Stimulated activated CD8-positive, alpha-beta memory T cell treated with anti-CD3 and anti-CD28 coated beads, Interleukin-2, amount 100 ng/mL, for 1 hour (primary cell): Measurements from ENCODE around the gene KAT2A.

Source experiments
- DNase-seq, 2 donors: peaks; one replicate each; pipeline ENCODE4 v3.0.0-alpha.2; 2020; ENCODE audit warnings: low read depth in 2 of 2

KAT2A gene

DNA sequence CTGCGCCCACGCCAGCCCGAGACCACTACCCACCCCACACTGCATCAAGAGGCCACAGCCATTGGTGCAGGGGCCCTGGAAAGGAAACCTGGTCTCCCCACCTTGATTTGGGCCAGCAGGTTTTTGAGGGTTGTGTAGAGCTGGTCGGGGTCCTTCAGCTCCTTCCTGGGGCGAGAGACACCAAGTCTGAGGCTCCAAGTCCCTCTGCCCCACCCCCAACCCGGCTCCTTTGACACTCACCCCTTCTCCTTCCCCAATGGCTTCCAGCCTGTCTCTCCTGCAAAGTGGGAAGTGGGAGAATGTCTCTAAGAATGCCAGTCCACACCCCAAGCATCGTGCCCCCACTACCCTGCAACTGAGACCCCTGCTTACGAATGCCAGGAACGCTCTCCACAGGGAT, 7.0 kb downstream of the KAT2A start:
- no peak for DNase-seq

DNA sequence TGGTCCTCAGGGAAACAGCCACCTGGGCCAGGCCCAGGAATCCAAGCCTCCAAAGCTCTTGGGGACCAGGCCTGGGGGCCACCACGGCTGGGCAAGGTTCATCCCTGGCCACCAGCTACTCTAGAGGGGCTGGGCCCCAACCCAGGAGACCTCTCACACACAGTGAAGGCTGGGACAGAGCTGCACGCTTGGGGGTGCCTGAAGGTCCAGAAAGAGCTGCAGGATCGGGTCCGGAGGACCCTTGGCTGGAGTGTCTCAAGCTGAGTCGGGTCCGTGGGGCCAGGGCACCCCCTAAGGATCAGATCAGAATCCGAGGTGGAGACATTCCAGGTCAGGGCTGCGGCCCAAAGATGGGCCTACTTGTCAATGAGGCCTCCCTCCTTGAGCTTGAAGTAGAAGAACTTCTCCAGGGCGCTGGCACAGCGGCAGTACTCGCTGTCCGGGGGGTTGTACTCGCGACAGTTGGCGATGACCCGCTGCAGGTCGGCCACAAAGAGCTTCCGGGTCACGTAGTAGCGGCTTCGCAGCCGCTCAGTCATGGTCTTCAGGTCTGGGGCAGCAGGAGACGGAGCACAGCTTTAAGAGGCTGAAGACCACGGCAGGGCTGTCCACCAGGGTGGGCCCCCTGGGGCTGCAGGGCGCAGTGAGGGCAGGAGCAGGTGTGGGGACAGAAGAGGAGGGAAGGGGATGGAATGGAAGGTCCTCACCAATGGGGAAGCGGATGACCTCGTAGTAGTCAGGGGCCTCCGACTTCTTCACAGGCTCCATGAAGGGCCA, 7.7 kb downstream of the KAT2A start:
- no peak for DNase-seq

DNA sequence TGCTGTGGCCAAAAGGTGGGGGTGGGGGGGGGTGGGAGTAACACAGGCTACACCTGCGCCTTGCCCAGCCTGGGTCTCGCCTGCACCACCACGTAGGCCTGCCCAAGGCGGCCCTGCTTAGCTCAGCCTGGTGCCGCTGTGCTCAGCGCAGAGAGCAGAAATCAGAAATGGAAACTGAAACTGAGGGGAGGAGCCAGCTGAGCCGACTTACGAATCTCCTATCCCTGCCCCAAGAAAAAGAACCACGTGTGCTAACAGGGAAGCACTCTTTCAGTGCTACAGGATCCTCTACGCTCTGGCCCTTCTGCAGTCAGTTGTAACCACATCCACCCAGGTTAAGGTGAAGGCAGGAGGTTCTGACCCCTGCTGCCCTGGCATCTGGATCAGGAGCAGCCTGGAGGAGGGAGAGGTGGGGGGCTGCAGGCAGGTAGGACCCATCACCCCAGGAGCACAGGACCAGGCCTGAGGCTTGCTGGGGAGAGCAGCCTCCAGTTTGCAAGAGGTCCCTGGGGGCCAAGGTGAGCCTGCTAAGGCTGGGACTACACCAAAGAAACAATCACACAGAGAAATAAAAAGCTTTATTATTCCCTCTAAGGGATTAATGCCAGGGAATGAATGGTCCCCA, 8.5 kb downstream of the KAT2A start, which contains the start of gene DHX58:
Gene DHX58, minus strand, starts transcription at position 163 of the 625 bp plus-strand sequence. CDS start 822 bp downstream, outside the sequence.
- peak; percentile 48 to 55 for DNase-seq

DNA sequence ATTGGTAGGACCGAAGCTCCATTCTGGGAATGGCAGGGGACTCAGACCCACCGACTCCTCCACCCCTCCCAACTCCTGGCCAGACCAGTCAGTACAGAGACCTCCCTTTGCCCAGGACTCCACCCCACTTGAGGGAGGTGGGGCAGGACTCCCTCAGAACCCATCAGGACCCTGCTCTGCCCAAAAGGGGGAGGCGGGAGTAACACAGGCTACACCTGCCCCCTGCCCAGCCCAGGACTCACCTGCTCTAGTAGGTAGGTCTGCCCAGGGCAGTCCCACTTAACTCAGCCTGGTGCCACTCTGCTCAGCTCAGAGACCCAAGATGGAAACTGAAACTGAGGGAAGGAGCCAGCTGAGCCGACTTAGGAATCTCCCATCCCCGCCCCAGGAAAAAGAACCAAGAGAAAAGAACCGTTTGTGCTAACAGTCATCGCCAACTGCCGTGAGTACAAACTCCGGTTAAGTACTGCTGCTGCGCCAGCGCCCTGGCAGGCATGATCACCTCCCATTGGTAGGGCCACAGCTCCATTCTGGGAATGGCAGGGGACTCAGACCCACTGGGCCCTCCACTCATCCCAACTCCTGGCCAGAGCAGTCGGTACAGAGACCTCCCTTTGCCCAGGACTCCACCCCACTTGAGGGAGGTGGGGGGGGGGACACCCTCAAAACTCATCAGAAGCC, 9.2 kb downstream of the KAT2A start:
- DNase-seq: no peak

DNA sequence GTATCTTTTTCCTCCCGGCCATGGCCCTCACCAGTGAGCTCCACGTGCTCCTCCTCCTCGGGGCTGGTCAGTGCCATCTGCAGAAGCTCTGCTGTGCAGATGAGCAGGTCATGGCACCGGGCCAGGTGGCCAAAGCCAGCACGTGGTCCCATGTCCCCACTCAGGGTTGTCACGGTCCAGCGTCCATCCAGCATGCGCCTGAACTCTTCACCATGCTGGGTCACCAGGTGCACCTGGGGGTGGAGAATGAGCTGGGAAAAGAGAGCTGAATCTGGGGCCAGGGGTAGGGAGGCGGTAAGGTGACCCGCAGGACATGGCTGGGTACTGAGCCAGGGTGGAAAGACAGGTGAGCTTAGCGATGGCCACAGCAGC, 9.9 kb downstream of the KAT2A start:
- no peak for DNase-seq

DNA sequence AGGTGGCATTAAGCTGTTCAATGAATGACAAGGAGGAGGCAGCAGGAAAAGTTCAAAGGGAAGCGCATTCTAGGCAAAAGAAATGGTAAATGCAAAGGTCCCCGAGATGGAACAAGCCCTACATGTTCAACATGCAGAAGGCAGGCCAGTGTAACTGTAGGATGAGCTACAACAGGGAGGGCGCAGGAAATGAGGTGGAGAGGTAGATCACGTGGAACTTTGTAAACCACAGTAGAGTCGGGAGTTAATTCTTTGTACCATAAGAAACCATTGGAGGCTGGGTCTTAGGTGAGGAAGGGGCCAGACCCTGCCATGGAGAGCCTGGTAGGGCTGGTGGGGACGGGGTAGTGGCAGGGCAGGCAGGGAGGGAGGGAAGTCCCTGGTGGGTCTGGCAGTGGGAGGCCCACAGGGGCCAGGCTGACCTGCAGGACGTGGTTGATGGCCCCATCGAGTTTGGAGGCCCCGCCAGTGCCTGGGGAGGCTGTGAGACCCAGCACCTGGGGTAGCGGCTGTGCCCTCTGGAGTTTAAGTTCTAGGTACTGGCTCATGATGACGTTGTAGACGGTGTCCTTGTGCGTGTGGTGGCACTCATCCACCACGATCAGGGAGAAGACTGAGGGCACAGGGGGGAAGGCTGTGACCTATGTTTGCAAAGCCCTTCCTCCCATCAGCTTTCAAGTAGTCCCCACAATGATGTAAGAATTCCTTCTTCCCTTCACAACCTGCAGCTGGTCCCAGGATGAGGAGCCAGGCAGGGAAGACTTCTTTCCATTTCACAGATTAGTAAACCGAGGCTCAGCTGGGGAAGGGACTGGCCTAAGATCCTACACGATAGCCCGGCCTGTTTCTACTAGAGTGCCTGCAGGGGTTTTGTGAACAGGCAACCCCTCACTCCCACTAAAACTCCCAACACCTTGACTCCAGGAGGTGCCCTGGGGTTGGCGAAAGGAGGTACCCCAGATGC, 10.6 kb downstream of the KAT2A start:
- DNase-seq: no peak

DNA sequence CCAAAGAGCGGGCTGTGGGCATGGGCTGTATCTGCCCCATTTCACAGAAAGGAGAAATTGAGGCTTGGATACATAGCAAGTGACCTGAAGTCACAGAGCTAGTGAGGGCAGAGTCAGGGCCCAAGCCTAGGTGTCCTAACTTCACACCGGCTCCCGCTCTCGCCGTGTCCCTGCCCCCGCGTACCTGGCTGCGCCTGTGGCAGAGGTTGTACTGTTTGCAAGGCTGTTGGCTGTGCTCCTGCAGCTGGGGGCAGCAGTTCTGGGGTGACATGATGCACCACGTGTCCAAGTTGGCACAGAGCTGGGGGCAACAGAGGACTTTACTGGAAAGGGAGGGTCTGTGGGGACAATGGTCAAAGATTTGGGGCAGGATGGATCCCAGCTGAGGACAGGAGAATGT, 12.1 kb downstream of the KAT2A start:
- DNase-seq: no peak

DNA sequence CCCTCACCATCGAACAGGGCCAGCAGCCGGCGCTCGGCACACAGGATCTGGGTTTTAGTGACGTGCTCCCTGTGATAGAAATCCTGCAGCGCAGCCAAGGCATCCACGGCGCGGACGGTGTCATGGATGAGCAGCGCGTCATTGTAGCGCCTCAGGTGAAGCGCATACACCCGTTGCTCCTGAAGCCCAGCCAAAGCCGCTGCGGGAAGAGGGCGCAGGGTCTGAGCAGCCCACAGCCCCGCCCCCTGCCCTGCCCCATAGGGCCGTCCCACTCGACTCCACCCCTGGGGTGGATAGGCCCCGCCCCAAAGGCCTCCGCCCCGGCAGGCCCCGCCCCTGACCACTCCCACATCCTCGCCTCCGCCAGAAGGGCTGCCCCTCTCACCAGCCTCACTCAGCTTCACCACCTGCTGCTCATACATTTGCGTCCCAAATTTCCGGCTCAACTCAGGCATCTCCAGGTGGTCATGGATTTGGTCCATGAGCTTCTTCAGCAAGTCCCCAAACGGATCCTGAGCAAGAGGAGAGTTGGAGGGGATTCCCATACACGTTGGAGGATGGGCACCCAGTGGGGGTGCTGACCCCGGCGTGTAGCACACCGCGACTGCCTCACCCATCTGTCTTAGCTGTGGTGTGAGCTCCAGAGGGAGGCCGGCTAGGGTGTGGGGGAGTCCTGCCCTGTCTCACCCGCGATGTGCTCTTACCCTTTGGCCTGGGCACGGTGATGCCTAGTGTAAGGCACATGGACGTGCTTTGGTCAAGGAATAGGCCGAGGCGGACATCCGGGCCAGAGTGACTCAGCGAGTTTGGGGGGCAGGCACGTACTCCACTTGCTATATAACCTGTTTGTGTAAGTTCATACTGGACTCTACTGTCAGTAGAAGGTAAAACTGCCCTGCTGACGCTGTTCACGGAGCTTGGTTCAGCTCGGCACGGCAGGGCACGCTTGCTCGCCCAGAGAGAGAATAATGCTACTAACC, 13.3 kb downstream of the KAT2A start:
- peak; percentile 82 to 92 for DNase-seq

DNA sequence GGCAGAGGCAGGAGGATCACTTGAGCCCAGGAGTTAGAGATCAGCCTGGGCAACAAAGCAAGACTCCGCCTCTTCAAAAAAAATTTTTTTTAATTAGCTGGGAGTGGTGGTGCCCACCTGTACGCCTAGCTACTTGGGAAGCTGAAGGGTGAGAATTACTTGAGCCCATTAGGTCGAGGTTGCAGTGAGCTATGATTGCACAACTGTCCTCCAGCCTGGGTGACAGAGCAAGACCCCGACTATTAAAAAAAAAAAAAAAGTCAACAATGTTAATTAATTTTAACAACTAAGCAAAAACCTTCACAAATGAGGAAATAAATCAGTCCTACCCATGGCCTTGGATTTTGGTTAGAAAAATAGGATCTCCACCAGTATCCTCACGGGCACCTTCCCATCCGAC, 14.0 kb downstream of the KAT2A start:
- no peak for DNase-seq

DNA sequence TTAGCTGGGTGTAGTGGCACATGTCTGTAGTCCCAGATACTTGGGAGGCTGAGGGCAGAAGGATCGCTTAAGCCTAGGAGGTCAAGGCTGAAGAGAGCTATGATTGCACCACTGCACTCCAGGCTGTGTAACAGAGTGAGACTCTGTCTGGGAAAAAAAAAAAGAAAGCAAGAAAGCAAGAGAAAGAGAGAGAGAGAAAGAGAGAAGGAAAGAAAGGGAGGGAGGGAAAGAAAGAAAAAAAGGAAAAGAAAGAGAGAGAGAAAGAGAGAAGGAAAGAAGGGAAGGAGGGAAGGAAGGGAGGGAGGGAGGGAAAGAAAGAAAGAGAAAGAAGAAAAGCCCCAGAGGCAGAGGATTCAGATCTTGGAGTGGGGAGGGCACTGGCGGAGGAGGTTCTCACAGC, 15.2 kb downstream of the KAT2A start:
- DNase-seq: no peak

DNA sequence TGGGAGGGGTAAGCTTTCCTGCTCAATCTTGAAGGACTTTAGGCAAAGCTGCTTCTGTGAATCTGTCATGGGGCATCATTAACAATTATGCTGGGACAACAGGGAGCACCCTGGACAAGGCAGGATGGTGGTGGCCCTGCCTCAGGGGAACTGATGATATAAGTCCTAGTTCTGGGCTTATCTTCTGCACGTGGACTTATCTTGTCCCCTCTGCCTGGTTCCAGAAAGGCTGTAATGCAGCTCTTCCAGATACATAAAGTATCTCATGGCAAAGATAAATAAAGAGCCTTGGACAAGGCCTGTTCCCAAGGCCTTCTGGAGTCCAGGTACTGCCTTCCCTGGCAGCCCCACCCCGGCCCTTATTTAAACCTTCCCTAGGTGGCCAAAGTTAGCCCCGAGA, 16.9 kb downstream of the KAT2A start:
- no peak for DNase-seq

DNA sequence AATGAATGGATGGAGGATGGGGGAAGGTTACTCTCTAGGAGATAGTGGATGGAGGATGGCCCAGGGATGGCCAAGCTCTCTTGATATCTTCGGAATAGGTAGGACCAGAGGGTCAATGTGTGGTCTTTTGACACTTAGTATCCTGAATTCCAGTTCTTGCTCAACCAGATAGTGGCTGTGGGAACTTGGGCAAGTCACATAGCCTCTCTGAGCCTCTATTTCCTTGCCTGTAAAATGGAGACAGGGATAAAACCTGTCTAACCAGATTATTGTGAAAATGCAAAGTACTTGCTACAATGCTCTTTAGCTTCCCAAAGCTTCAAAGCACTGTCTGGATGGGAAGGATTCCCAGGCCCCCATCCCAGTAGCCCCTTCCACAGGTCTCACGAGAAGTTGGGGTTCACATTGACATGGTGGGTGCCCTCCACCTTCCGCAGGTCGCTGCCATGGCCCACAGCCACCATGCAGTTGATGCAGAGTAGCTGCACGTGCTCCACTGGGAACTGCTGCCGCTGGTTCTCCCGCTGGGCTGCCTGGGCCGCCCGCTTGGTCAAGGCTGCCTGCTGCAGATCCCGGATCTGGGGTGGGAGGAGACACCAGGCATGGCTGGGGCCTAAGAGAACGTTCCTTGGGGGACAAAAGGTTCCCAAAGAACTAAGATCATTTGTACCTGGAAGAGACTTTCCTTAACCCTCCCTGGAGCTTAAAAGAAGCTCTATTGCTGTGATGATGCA, 17.8 kb downstream of the KAT2A start:
- DNase-seq: no peak

DNA sequence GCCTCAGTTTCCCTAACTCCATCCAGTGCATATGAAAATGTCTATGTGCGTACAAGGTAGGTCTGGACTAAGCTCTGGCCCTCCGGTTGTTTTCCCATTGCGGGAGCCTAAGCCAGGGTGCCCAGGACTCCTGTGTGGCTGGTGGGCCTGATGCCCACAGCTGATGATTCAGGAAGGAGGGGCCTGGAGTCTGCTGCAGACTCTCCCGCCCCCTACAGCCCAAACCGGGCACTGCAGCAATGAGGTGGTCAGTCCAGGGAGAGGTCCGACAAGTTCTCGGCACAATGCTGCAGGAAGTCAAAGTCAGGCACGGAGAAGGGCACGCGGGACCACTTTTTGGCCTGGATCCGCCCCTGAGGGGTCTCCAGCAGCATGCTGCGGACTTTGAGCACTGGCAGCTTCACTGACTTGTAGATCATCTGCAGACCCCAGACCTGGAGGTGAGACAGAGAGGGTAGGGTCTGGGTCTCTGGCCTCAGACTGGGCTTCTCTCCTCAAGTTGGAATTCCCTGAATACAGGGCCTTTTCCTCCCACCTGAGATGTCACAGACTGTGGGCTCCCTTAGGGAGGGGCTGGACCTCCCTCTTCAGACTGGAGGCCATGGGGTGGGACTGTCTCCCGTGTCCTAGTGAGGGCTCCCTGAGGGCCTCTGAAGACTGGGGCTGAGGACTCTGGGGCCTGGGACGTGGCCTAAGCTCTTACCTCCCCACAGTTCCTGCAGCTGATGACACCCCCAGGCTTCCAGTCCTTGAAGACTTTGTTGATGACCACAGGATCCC, 19.5 kb downstream of the KAT2A start:
- DNase-seq: peak; percentile 16 to 37

DNA sequence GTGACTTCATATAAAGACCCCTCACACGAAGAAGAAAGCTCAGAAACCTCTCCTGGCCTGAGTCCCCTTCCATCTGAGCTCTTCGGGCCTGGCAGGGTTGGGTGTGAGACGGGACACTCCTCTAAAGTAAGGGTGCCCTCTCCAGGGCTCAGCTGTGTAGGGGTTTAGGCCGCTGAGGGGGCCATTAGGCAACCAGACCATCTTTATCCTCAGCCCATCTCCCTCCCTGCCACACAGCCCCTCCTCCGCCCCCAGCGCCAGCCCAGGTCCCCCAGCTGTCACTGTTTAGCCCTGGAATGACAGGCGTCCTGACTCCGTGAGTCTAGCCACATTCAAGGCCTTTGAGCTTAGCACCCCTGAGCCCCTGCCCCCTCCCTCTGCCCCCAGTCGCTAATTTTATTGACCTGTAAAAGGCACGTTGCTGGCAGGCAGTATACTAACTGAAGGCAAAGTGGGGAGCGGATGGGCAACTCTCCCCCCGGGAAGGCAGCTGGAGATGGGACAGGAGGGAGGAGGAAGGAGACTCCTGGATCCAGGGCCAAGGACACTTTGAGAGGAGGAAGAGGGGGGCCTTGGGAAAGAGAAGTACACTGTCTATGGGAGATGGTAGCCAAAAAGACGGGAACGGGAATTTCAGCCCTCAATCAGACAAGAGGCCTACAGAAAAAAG, 22.3 kb downstream of the KAT2A start:
- no peak for DNase-seq

DNA sequence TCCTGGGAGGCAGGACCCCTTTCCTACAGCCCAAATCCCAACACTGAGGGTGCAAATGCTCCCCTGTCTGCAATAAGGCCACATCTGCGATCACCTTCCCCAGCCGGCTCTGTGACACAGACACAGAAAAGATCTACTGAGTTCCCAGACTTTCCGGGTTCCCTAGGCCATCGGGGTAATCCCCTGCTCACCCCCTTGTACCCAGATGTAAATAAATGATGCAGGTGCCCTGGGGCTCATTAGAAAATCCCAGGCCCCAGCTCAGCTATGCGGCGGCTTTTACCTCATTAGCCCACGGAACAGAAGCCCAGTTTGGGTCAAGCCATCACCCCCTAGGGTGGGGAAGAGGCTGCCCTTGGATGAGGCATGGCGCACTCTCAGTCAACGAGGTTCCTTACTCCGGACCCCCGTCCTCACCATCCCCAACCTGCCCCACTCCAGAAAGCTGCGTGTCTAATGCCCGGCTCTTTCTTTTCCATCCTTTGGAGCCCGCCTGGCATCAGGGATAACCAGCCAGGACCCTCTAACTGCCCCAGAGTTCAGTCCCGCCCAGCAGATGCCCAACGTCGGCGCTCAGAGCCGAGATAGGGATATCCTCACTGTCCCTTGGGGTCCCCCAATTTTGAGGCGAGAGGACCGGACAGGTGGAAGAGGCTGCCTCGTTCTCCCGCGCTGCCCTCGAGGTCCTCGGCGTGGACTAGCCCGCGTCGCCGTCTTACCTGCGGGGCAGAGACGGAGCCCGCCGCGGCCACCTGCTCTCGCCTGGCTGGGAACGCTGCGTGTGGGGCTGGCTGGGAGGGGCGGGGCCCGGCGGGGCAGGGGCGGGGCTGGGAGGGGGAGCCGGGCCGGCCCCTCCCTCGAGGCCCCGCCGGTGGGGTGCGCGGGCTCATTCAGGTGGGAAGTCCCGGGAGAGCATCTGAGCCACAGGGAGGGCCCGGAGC, 23.2 kb downstream of the KAT2A start, which contains the start of gene ZNF385C:
Gene ZNF385C, minus strand, starts transcription at position 783 of the 941 bp plus-strand sequence. CDS start 35,417 bp downstream, outside the sequence.
- peak in 1 of 2 donors; percentile 27 for DNase-seq

DNA sequence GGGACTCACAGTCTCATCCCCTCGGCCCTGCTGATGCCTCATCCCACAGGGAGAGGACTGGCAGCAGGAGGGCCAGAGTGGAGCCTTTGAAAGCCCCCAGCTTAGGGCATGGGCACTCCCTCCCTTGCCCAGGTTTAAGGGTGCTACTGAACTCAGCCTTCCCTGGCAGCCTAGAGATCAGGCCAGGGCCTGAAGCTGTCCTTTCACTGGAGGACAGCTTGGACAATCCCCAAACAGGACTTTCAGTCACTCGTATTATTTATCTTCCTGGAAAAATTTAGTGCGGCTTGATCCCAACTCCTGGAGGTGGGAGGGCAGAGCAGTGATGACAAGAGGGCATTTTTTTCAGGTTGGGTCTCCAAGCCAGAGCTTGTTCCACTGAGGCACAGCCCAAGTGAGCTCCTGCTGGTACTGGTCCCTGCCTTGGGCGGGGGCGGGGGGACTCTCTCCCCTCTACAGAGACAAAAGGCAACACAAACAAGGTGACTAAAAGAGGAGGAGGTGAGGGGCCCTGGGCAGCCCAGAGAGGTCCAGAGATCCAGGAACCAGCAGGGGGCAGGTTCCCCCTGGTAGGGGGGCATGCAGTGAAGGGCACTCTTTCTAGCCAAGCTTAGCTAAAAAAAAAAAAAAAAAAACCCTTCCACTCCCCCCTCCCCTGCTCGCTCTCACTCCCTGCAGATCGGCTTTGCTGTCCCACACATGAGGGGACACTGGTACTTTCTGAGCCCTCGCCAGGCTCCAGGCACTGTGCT, 24.6 kb downstream of the KAT2A start:
- no peak for DNase-seq
